ENCODE data around the gene ERICH3.

The ERICH3 gene

DNA sequence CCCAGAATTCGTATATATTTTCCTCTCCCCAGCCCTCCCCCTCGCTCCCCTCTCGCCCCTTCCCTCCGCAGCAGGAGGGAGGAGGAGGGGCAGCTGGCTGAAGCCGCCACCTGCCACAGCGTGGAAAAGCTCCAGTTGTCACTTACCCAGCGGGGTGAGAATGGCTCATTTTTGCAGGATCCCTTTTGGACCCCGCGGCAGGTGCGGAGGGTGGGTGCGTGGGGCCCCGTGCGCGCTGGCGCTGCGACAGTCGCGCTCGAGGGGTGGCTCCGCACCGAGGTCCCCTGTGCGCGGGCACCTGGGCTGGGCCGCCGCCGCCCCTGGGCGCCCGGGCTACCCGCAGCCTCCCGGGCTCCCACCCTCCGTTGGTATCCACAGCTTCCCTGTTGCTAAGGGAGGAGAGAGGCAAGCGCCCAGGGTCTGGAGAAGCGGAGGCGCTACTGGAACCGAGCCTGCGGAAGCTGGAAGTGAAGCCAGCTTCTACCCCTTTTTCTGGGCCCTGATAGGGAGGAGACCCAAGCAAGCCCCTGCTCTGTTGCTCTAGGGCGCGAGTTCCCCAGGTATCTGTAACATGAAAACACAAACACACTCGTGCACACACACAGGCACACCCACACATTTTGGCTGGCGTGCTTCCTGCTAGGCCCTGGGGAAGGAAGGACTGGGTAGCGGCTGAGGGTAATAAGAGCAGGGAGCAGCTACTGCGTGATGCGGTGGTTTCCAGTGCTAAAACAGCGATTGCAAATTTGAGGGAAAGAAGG lies at the start of gene ERICH3:
Gene ERICH3, minus strand, starts transcription at position 442 of the 761 bp plus-strand sequence. Its CDS starts 273 bp downstream, at position 169.
- DNase-seq: no peak

GRCh38 chr1:74717626-74718025 lies 44.0 kb upstream of the ERICH3 start:
- DNase-seq: no peak

- DNase-seq: no peak
Measured at GRCh38 chr1:74716822-74717221, 43.2 kb upstream of the ERICH3 start.

GRCh38 chr1:74715806-74716205 lies 42.2 kb upstream of the ERICH3 start:
- no peak for DNase-seq

DNA sequence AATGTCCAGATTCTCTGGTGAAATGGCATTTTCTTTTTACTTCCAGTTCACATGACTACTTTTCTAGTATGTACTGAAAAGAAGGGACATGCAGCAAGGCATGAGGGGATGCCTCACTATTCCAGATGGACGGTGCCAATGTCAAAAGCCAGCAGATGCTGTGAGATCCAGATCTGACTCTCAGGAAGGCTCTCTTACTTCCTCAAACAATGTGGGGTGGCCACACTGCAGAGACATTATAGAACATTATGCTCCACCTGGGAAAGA lies 41.6 kb upstream of the ERICH3 start:
- no peak for DNase-seq

DNA sequence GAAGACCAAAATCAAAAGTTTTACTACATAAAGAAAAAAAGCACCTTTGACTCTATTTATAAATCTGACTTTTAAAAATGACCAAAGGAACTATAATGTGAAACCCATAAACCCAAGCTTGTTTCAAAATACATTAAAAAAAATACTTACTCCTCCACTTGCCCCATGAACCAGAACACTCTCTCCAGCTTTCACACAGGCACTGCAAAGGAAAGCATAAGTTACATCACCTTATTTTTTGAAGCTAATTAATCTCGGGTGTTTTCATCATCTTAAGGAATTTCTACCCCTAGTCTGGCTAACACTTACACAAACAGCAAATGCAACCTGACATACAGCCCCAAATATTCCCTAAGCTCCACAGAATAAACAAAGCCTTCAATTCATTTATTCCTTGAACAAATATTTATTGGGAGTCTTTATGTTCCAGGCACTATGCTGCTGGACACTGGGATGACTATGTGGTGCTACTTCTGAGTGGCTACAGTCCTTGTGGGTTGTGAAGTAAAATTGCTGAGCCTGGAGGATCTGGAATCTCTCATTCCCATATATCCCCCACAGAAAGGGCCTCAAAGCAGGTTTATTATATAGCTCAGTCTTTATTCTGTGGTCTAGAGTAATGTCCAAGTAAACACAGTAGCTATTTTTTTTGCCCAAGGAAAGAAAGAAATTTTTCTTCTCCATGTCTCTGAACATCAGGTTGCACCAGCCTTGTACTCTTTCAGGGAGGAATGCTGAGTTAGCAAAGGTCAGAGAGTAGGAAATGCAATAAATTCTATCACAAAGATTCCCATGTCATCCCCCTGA lies 41.0 kb upstream of the ERICH3 start:
- no peak for DNase-seq

- DNase-seq: no peak
Measured at GRCh38 chr1:74713849-74714248, 40.3 kb upstream of the ERICH3 start.

DNA sequence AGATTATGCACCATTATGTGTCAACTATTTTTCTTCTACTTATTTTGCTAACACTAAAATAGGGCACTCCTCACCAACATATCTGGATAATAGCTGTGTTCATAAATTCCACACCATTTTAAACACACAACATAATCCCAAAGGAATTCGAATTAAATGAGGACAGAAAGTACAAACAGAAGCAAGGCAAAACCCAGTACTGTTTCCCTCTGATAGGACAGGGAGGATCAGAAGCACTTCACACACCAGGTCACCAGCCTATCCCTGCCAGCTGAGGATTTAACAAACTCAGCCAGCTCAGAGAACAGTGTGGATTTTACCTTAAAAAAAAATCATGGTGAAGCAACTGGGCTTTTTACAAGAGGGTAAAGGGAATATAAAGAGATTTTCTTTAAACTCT lies 39.3 kb upstream of the ERICH3 start:
- no peak for DNase-seq

DNA sequence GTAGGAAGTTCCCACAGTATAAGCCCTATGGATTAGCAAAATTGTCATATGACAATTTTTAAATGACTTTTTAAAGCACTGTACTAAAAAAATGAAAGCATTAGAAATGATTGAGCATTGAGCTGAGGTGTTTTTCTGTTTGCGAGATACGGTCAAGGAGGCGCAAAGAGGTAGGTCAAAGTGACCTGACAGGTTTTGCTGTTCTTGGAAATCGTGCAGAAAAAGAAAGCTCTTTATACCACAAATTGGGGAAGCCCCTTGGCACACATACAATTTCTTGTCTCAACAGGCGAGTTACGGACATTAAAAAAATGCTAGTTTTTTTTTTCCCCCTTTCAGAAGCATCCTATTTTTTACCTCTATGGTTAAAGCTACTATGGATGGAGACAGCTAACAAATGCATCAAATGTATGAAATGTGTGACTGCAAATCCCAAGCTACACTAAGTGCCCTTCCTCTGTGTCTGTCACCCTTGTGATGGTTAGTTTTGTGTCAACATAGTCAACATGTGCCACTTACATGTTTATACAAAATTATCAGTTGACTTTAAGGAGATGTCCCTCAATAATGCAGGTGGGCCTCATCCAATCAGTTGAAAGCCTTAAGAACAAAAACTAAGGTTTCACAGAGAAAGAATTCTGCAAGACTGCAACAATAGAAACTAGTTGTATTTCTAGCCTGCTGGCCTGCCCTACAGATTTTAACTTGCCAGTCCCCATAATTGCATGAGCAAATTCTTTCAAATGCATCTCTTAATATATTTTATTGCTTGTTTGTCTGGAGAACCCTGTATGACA lies 30.0 kb upstream of the ERICH3 start:
- no peak for DNase-seq

DNA sequence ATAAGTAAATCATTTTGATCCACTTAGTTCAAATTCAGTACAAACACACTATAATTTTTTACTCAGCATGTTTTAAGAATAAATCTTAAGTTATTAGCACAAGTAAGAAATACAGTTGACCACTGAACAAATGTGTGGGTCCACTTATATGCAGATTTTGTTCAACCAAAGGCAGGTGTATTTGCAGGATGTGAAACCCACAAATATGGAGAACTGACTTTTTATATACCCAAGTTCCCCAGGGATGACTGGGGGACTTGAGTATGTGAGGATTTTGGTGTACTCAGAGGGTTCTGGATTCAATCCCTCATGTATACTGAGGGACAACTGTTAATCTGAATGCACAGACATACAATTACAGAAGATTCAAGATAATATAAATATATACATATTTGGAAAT lies 25.7 kb upstream of the ERICH3 start:
- DNase-seq: no peak

DNA sequence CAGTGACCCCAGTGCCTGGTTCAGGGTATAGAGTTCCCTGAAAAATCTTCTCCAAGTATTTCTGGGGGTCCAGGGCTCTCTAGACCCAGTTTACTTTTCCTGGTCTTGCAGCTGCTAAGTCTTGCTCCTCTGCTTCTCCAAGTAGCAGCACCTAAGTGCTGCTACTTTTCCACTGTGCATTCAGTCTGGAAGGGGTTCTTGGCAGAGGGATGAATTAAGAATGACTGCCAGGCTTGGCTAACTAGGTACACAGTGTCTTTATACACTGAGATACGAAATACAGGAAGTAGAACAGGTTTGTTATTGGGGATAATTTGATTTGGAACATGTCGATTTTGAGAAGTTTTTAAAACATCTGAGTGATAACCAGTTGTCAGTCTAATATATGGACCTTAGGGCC lies 24.2 kb upstream of the ERICH3 start:
- no peak for DNase-seq

- DNase-seq: no peak
Measured at GRCh38 chr1:74693473-74693872, 19.9 kb upstream of the ERICH3 start.

- no peak for DNase-seq
Measured at GRCh38 chr1:74690909-74691308, 17.3 kb upstream of the ERICH3 start.

- no peak for DNase-seq
Measured at GRCh38 chr1:74690364-74690696, 16.7 kb upstream of the ERICH3 start.

DNA sequence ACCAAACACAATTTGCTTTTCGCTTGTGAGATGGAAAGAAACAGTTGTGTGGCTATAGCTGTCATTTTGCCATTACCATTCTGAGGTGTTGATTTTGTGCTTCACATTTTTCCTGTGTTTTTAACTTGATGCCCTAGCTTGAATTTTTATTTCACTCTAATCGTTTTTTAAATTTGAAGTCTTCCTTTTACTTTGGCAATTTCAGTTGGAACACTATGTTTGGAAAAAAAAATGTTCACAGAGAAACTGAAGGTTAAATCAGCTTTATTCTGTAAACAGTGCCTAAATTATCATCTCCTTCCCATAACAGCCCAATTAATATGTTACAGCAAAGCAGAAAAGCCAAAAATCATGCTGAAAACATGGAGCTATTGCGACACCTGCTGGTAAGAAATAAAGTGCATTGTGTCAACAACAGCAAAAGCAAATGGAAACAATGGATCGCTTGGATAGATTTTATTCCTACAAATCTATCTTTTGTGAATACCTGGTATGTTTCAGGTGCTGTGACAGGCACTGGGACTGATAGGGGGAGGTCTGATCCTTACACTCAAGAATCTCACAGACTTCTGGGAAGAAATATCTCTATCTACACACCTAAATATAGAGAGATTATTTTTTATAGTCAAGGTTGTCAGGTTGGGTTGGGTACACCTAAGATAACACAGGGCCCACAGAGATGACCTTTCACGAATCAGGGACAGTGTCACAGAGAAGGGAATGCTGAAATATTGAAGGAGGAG lies 16.2 kb upstream of the ERICH3 start:
- DNase-seq: peak; percentile 32

GRCh38 chr1:74686928-74687327 lies 13.3 kb upstream of the ERICH3 start:
- DNase-seq: no peak

DNA sequence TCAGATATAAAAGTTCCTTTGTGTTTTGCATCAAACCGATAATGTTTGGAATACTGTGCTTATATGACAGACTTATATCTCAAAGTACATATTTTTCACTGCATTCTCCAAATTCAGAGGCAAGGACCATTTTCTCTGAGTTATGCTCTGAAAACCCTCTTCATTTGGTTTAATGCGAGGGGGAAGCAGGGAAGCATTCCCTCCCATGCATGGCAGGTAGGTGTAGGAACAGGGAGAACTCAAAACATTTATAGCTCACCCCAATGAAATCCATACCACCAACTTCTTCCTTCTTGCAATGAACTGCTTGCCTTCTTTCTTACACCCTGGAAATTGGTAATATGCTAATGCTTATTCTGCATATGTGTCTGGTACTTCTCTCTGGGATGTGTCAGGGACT lies 10.7 kb upstream of the ERICH3 start:
- no peak for DNase-seq

GRCh38 chr1:74683656-74684055 lies 10.1 kb upstream of the ERICH3 start:
- no peak for DNase-seq

DNA sequence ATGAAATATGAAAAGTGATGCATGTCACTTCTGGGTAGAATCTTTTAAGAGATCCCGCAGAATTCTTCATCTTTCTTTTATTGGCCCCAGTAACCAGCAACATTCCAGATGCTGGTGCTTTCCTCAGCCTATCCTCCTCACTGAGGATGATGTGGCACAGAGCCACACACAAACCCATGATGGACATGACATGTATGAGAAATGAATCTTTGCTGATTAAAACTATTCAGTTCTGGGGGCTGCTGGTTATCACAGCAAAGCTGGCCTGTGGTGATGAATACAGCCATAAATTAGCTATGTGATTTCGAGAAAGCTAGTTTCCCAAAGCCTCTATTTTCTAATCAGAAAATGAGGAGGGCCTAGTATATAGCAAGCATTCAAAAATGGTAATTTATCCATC lies 8.3 kb upstream of the ERICH3 start:
- no peak for DNase-seq

DNA sequence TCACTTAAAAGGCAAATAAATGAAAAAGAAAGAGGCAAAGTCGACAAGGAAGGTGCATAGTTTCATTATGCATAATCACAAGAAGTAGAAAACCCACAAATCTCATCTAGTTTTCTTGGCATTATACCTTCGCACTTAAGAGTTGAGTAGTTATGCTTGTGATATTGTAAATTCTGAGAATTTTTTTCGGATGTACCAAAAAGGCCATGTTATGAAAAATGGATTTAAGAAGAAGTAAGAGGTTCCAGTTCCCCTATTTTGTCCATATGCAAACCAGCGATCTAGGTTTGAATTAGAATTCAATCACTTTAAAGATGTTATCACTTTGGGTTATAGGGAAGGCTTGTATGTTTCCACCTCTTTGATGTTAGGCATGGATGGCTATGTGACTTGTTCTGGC lies 7.9 kb upstream of the ERICH3 start:
- DNase-seq: no peak

DNA sequence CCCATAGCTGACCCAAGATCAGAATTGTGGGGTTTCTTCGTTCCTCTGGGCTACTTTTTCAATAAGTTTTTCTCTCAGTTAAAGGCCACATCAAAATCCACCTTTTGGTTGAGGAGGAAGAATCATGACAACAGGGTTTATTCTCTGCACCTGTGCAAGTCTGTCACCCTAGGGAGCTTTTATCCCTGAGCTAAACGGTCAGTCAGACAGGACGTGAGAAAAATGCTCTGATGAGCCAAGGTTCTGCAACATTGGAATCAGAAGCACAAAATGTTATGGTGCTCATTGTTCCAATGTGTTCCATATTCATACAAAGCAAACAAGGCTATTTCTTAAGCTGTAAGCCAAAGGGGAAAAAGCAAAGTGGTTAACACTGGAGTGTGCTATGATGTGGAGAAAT lies 7.4 kb upstream of the ERICH3 start:
- DNase-seq: no peak

DNA sequence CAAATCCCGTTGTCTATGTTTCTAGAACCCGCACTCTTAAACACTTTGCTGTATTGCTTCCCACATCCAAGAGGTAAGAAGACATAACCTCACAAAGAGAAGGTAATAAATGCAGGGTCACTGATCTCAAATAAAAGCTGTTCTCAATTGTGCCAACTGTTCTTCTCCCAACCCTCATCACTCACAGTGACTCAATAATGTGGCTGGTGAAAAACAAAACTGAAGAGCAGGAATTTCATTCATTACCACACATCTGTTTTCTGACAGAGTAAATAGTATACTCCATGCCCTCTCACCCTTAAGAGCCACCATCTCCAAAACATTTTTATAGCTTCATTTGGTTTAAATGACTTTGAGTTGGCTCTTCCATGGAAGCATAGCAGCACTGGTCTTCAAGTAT lies 6.2 kb upstream of the ERICH3 start:
- no peak for DNase-seq

DNA sequence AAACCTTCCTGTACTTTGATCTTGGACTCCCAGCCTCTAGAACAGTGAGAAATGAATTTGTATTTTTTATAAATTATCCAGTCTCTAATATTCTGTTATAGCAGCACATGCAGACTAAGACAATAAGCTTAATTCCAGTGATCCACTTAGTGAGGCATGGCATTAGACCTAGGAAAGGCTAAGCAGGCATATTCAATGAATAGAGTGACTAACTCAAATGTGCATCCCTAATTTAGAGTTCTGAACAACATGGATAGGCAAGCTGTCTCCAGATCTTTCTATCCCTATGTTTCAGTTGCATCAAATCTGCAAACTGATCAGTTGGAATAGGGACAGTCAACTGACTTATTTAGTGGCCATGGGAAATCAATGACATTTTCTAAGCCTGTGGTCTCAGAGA lies 4.3 kb upstream of the ERICH3 start:
- DNase-seq: no peak
